ENCODE data around the gene APOA1.
"Not testable (repeated sequence)": the region's sequence is repeated elsewhere in the genome, so short reads cannot be mapped to it uniquely, and the experiment has no call there.

The APOA1 gene

GRCh38 chr11:116857936-116858335 lies 20.5 kb upstream of the APOA1 start:
- no peak for DNase-seq (ENCODE audit: low spot score)

DNA sequence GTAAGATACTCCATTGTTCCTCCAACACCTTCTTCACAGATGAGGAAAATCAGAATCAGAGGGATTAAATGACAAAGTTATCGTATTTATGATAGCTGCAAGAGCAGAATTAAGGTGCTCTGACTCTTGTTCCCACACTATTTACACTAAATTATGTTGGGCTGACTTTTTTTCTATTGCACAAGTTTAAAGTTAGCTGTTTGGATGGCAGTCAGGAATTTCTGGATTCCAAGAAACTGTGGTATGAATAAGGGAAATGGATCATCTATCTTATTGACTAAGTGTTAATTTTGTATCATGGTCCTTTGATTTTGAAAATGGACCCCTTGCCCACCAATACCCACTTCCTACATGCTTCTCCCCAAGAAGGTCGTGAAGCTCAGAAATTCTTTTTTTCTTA lies 19.9 kb upstream of the APOA1 start:
- peak; percentile 25 for DNase-seq (ENCODE audit: low spot score)

DNA sequence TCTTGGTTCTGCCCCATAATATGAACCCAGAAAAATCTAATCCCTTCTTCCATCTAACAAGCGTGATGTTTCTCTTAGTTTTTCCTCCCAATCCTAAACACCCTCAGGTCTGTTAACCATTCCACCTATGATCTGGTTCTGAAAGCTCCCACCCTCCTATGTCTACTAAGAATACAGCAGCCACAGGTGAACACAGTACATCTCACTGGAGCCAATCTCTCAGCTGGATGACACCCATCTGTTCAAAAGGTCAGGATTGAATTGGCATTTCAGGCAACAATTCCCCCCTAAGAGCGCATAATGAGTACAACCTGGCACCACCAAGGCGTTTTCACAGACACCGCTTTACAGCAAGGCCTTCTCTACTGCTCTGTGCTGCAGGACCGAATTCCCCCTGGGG lies 19.0 kb upstream of the APOA1 start:
- no peak for DNase-seq (ENCODE audit: low spot score)

DNA sequence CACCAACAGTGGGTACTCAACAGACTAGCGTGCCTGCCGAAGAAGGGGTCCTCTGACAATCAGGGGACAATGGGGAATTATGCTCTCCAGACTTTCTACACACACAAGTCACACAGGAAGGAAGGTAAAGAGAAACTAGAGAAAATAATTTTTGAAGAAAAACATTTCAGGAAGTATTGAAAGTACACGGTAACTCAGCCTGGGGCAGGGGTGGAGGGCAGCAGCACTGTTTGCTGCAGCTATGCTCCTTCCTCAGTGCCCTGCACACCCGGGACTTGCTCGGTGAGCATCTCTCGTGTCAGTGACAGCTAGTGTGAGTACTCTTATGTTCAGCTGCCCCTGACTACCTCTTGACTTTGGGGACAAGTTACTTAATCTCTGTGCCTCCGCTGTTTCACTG lies 18.0 kb upstream of the APOA1 start:
- no peak for DNase-seq (ENCODE audit: low spot score)

DNA sequence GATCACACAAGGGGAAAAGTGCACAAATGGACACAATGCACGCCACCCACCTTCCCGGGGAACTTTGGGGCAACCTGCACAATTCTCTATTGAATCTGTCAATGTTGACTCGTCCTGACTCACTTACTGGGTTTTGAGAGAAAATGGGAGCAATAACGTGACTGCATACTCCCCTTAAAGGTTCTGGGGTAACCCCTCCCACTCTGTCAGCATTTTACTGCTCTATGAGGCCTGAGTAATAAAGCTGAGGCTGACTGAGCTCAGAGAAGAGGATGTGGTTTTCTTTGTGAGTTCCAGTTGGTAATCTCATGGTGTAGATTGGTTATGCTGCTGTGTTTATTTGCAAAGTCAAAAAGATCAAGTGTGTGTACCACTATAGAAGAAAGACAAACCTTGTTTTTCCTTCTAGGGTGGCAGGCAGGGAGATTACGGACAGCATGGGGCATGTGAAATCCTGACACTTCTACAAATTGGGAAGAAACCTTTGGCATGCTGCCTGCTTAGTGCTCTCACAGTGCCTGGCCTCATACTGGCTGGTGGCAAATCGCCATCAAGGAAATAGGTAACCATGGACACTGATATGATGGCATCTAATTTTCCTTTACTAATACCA lies 16.1 kb upstream of the APOA1 start:
- DNase-seq (ENCODE audit: low spot score), result peak; percentile 76

DNA sequence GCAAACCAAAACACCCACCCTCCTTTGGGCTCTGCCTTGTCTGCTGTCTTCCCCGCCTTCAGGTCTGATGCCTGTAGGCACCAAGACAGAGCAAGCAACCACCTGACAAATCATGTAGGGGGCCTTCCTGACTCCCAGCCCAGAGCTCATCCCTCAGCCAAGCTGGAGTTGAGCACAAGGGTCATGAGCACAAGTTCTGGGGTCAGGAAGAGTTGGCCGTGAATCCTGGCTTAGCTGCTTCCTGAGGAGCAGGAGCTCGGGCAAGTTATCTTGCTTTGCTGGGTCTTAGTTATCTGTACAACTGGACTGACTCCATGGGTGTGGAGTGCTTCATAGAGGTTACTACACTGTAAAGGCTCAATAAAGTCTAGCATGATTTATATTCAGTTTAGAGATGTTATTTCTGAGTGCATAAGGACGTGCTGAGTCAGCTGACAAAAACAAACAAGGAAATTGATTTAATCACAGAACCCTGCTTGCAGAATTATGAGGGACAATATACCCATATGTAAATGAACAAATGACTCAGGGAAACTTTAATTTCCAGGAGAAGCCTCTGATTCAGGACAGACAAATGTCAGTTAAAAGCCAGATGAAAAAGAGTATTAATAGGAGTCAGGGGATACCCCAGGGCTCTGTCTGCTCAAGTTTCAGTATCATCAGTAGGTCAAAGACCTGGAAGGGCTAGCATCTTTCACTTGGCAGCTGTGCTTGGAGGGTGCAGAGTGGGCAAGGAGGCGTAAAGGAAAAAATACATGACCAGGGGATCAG lies 15.0 kb upstream of the APOA1 start:
- no peak for DNase-seq (ENCODE audit: low spot score)

- no peak for DNase-seq (ENCODE audit: low spot score)
These were observed 14.2 kb upstream of the APOA1 start for GRCh38 chr11:116851626-116852025.

GRCh38 chr11:116849486-116849885 lies 12.1 kb upstream of the APOA1 start:
- no peak for DNase-seq (ENCODE audit: low spot score)

GRCh38 chr11:116849060-116849459 lies 11.6 kb upstream of the APOA1 start:
- DNase-seq (ENCODE audit: low spot score), result no peak

DNA sequence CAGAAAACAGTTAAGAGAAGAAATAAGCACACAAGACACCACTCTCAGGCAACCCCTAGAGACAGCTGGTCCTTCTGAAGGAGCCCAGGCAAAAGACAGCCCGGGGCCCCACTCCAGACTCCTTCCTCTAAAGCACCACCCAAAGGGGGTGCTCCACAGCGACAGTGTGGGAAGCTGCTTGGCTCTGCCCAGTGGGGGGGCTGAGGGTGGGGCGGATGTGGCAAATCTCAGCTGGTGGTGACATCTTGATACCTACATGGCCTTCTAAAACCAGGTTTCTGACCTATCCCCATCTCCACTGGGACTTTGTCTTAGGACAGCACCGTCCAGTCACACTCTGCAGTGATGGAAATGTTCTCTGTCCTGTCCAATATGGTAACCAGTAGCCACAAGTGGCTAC lies 10.2 kb upstream of the APOA1 start:
- DNase-seq (ENCODE audit: low spot score), result no peak

GRCh38 chr11:116844722-116845121 lies 7.3 kb upstream of the APOA1 start:
- no peak for DNase-seq (ENCODE audit: low spot score)

DNA sequence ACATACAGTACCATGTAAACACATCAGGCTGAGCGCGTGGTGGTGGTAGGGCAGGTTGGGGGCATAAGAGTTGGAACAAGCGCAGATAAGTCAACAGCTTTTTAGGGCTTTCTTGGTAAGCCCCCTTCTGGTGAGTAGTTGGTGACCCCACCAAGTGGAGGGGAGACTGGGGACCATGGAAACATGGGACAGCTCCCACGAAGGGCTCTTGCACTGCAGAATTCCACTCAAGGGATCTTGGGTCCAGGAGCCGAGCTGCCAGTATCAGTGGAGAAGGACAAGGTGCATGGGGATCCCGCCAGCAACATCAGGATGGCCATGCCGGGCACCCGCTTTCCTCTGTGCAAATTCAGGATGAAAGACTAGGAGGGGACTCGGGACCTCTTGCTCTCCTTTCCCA lies 6.2 kb upstream of the APOA1 start:
- DNase-seq (ENCODE audit: low spot score), result no peak

DNA sequence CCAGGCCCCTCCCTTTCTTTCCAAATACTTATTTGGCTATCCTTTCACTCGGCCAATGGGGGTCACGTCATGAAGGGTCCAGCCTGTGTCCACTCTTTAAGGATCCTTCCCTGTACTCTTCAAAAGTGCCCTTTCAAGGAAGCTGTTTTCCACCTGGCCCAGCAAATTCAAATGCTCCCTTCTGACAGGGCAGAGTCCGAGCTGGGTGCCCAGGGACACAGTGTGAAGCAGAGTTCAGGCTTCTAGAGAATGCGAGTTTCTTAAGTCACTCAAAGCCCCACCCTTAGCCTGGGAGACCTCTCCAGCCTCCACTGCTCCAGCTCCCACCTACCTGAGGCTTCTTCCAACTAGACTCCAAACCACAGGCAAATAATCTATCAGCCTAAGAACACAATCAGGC lies 5.5 kb upstream of the APOA1 start:
- DNase-seq (ENCODE audit: low spot score), result no peak

GRCh38 chr11:116842117-116842516 lies 4.7 kb upstream of the APOA1 start:
- DNase-seq (ENCODE audit: low spot score), result no peak

- no peak for DNase-seq (ENCODE audit: low spot score)
These were observed 3.4 kb upstream of the APOA1 start for GRCh38 chr11:116840746-116841296.

- peak; percentile 15 for DNase-seq (ENCODE audit: low spot score)
These were observed 2.9 kb upstream of the APOA1 start for GRCh38 chr11:116840224-116840745.

- no peak for DNase-seq (ENCODE audit: low spot score)
These were observed 1.1 kb upstream of the APOA1 start for GRCh38 chr11:116838321-116839084.

DNA sequence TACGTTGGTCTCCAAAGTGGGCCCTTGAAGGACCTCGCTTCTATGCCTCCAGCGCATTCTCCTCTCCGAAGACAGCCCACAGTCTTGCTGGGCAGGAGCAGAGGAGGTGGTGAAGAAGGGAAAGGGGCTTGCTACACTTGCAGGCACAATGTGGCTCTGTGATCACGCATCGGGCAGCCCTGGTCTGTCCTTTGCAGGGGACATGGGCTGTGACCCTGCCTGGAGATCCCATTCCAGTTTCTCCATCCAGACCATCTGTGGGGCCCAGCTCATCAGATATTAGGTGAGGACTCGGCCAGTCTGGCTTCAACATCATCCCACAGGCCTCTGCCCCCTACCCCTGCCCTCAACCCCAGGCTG lies 810 bp downstream of the APOA1 start:
- DNase-seq (ENCODE audit: low spot score), result no peak

DNA sequence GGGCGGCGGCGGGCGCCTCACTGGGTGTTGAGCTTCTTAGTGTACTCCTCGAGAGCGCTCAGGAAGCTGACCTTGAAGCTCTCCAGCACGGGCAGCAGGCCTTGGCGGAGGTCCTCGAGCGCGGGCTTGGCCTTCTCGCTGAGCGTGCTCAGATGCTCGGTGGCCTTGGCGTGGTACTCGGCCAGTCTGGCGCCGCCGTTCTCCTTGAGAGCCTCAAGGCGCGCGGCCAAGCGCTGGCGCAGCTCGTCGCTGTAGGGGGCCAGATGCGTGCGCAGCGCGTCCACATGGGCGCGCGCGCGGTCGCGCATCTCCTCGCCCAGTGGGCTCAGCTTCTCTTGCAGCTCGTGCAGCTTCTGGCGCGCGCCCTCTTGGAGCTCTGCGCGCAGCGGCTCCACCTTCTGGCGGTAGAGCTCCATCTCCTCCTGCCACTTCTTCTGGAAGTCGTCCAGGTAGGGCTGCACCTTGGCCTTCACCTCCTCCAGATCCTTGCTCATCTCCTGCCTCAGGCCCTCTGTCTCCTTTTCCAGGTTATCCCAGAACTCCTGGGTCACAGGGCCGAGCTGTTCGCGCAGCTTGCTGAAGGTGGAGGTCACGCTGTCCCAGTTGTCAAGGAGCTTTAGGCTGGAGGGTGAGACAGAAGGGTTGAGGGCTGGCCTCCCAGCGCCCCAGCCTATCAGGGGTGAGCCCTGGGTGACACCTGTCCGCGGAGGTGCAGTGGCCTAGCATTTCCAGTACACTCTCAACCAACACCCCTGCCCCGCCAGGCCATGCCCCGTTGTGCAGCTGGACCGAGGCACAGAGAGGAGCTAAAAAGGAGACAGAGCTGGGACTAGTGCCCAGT lies 1.4 kb downstream of the APOA1 start:
- peak; percentile 84 for DNase-seq (ENCODE audit: low spot score)

DNA sequence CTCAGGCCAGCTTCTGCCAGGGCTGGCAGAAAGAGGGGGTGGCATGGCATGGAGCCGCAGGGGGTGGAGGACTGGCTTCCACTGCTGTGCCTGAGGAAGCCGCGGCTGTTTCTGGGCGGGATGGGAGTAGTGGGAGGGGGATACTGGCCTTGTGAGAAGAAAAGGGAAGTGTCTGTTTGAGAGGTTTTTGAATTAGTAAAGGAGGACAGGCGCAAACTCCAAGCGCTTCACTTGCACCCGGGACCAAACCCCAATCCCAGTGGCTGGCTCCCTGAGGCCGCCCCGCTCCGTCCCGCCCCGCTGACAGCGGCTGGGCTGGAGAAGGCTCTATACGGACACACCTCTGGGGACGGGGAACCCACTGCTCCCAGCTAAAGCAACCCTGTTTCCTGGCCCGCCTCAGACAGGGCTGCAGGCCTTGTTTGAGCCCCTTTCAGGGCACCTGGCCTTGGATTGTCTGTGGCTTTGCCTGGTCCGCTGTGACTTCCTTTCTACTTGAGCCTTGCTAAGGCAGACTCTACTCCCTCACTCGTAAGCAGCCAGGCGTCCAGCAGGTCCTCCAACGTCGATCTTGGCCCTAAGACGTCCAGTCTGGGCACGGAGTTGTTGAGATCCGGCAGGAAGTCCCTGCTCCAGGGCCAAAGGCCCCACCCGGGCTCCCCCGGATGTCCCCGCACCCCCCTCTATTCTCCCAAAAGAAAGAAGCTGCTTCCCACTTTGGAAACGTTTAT lies 2.2 kb downstream of the APOA1 start:
- no peak for DNase-seq (ENCODE audit: low spot score)

GRCh38 chr11:116834535-116835041 lies 2.8 kb downstream of the APOA1 start:
- DNase-seq (ENCODE audit: low spot score), result not testable (repeated sequence)
